Measurements from ENCODE around the gene KCNF1.
"Not testable (repeated sequence)": the region's sequence is repeated elsewhere in the genome, so short reads cannot be mapped to it uniquely, and the experiment has no call there.

KCNF1 gene

GRCh38 chr2:10935953-10936942, 24.5 kb downstream of the KCNF1 start:
- H3K4me3 ChIP-seq (ENCODE audit: low read depth, low read length), result no peak overlapping the region

- no peak overlapping the region for H3K4me3 ChIP-seq (ENCODE audit: low read depth, low read length)
Measured at GRCh38 chr2:10939058-10939457, 27.3 kb downstream of the KCNF1 start.

GRCh38 chr2:10940596-10940995, 28.9 kb downstream of the KCNF1 start:
- no peak overlapping the region for H3K4me3 ChIP-seq (ENCODE audit: low read depth, low read length)

GRCh38 chr2:10941383-10941782, 29.6 kb downstream of the KCNF1 start:
- H3K4me3 ChIP-seq (ENCODE audit: low read depth, low read length), result no peak overlapping the region

GRCh38 chr2:10944799-10945198, 33.1 kb downstream of the KCNF1 start:
- no peak overlapping the region for H3K4me3 ChIP-seq (ENCODE audit: low read depth, low read length)

GRCh38 chr2:10946394-10946793, 34.7 kb downstream of the KCNF1 start:
- no peak overlapping the region for H3K4me3 ChIP-seq (ENCODE audit: low read depth, low read length)

GRCh38 chr2:10947005-10947440, 35.3 kb downstream of the KCNF1 start:
- H3K4me3 ChIP-seq (ENCODE audit: low read depth, low read length), result no peak overlapping the region

- no peak overlapping the region for H3K4me3 ChIP-seq (ENCODE audit: low read depth, low read length)
Measured at GRCh38 chr2:10947446-10948187, 35.9 kb downstream of the KCNF1 start.

GRCh38 chr2:10948188-10948564, 36.4 kb downstream of the KCNF1 start:
- no peak overlapping the region for H3K4me3 ChIP-seq (ENCODE audit: low read depth, low read length)

- H3K4me3 ChIP-seq (ENCODE audit: low read depth, low read length), result no peak overlapping the region
Measured at GRCh38 chr2:10948606-10949230, 37.0 kb downstream of the KCNF1 start.

- no peak overlapping the region for H3K4me3 ChIP-seq (ENCODE audit: low read depth, low read length)
Measured at GRCh38 chr2:10949835-10950234, 38.1 kb downstream of the KCNF1 start.

GRCh38 chr2:10951558-10952414, 40.1 kb downstream of the KCNF1 start:
- H3K4me3 ChIP-seq (ENCODE audit: low read depth, low read length), result no peak overlapping the region

GRCh38 chr2:10954416-10954815, 42.7 kb downstream of the KCNF1 start:
- H3K4me3 ChIP-seq (ENCODE audit: low read depth, low read length), result no peak overlapping the region

- no peak overlapping the region for H3K4me3 ChIP-seq (ENCODE audit: low read depth, low read length)
Measured at GRCh38 chr2:10954856-10955818, 43.4 kb downstream of the KCNF1 start.

GRCh38 chr2:10956006-10956790, 44.5 kb downstream of the KCNF1 start:
- H3K4me3 ChIP-seq (ENCODE audit: low read depth, low read length), result no peak overlapping the region

- H3K4me3 ChIP-seq (ENCODE audit: low read depth, low read length), result no peak overlapping the region
Measured at GRCh38 chr2:10957391-10957790, 45.7 kb downstream of the KCNF1 start.

- H3K4me3 ChIP-seq (ENCODE audit: low read depth, low read length), result not testable (repeated sequence)
Measured at GRCh38 chr2:10958452-10958851, 46.7 kb downstream of the KCNF1 start.

GRCh38 chr2:10960606-10961489, 49.1 kb downstream of the KCNF1 start:
- no peak overlapping the region for H3K4me3 ChIP-seq (ENCODE audit: low read depth, low read length)

Data from iPS-11a (cell line).